RKO (cell line): ENCODE data around the gene EHF.
"Not testable (repeated sequence)": the region's sequence is repeated elsewhere in the genome, so short reads cannot be mapped to it uniquely, and the experiment has no call there.

Source experiments
- DNase-seq: peaks from one replicate; pipeline ENCODE4 v3.0.0-alpha.2; 2016; ENCODE audit warnings: low spot score

Gene EHF

GRCh38 chr11:34620820-34621792 lies at the start of gene EHF:
Gene EHF (plus strand): TSS chr11:34621093. CDS start chr11:34642631, 21,538 bp downstream.
- no peak for DNase-seq

GRCh38 chr11:34573537-34573936 lies 47.4 kb upstream of the EHF start:
- DNase-seq = no peak

GRCh38 chr11:34575261-34575660 lies 45.6 kb upstream of the EHF start:
- no peak for DNase-seq

GRCh38 chr11:34575671-34576070 lies 45.2 kb upstream of the EHF start:
- no peak for DNase-seq

GRCh38 chr11:34576331-34576730 lies 44.6 kb upstream of the EHF start:
- no peak for DNase-seq

- DNase-seq = no peak
These were observed 37.1 kb upstream of the EHF start for GRCh38 chr11:34583818-34584217.

- DNase-seq = no peak
These were observed 35.6 kb upstream of the EHF start for GRCh38 chr11:34585304-34585734.

- DNase-seq = peak; percentile 72
These were observed 35.0 kb upstream of the EHF start for GRCh38 chr11:34585735-34586487.

GRCh38 chr11:34586488-34587281 lies 34.2 kb upstream of the EHF start:
- no peak for DNase-seq

- no peak for DNase-seq
These were observed 33.6 kb upstream of the EHF start for GRCh38 chr11:34587282-34587677.

GRCh38 chr11:34588023-34588422 lies 32.9 kb upstream of the EHF start:
- DNase-seq = no peak

- no peak for DNase-seq
These were observed 32.2 kb upstream of the EHF start for GRCh38 chr11:34588701-34589100.

- DNase-seq = not testable (repeated sequence)
These were observed 31.7 kb upstream of the EHF start for GRCh38 chr11:34589177-34589576.

- DNase-seq = no peak
These were observed 27.8 kb upstream of the EHF start for GRCh38 chr11:34593085-34593484.

GRCh38 chr11:34594603-34595002 lies 26.3 kb upstream of the EHF start:
- DNase-seq = no peak

- no peak for DNase-seq
These were observed 25.5 kb upstream of the EHF start for GRCh38 chr11:34595391-34595790.

- DNase-seq = no peak
These were observed 24.8 kb upstream of the EHF start for GRCh38 chr11:34595960-34596644.

GRCh38 chr11:34599406-34599945 lies 21.4 kb upstream of the EHF start:
- DNase-seq = peak; percentile 43

- no peak for DNase-seq
These were observed 20.4 kb upstream of the EHF start for GRCh38 chr11:34600339-34601084.

GRCh38 chr11:34601085-34601444 lies 19.8 kb upstream of the EHF start:
- no peak for DNase-seq

- no peak for DNase-seq
These were observed 19.3 kb upstream of the EHF start for GRCh38 chr11:34601609-34602008.
